ENCODE measurements around the gene PCSK6. TPM values are rescaled to one million over a fixed set of nuclear protein-coding genes. Genes with fewer than 3 reads are reported as not detected.

Gene PCSK6
- total and polyA plus RNA-seq, 7 donors: 8.3 to 32.7 (median 13.3) TPM

DNA sequence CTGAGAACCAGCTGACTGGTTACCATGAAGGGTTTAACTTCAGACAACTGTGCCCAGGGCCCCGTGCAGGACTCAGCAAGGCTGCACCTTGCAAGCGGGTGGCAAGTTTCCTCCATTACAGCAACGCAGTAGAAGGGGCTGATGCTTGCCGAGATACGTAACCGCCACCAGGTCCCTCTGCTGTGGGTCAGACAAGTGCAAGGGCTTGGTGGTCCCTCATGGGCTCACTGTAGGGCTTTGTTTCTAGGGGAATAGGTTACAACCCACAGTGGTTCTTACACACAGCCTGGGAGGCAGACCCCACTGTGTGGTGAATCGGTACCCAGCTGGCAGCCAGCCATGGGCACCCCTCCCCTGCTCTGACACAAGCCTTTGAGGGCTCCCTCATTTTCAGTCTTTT, 179.0 kb downstream of the PCSK6 start:
- intact Hi-C loops (cut with DNase I): no loop called here
- TF ChIP-seq, protein P1, sequence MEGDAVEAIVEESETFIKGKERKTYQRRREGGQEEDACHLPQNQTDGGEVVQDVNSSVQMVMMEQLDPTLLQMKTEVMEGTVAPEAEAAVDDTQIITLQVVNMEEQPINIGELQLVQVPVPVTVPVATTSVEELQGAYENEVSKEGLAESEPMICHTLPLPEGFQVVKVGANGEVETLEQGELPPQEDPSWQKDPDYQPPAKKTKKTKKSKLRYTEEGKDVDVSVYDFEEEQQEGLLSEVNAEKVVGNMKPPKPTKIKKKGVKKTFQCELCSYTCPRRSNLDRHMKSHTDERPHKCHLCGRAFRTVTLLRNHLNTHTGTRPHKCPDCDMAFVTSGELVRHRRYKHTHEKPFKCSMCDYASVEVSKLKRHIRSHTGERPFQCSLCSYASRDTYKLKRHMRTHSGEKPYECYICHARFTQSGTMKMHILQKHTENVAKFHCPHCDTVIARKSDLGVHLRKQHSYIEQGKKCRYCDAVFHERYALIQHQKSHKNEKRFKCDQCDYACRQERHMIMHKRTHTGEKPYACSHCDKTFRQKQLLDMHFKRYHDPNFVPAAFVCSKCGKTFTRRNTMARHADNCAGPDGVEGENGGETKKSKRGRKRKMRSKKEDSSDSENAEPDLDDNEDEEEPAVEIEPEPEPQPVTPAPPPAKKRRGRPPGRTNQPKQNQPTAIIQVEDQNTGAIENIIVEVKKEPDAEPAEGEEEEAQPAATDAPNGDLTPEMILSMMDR (IDR thresholded peaks at IDR 0.05): no peak
- 91% methylated on average over 7 of the region's 7 CpGs for WGBS, 3 donors
- no peak overlapping the region for H3K27ac ChIP-seq
- peaks cover 0 to 41% of the 10 kb centered on the region in 2 donors for H3K36me3 ChIP-seq (ENCODE audit: insufficient read depth in 1 of 2, low read depth in 1 of 2)
- H3K27me3 ChIP-seq (ENCODE audit: insufficient read depth in 3 of 3, low read length in 2 of 3): peaks cover 0 to 1% (median 0%) of the 10 kb centered on the region in 3 donors
- no peaks in the 10 kb centered on the region for H3K9me3 ChIP-seq
- DNase-seq: no peak
- no peak for ATAC-seq
- no peaks in the 10 kb centered on the region for H3K4me1 ChIP-seq
- H3K4me3 ChIP-seq: no peak overlapping the region

DNA sequence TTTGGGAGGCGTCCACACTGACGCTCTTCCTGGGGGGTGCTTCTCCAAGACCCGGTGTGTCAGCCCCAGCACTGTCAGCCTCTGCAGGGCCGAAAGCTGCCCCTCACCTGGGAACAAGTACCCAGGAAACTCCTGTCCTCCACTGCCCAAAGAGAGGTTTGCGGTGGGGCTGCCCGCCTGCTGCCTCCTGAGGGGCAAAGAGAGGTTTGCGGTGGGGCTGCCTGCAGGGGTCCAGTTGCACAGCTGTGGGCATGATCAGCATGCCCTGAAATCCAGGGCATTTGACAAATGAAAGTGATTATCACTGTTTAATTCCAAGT, 179.4 kb downstream of the PCSK6 start:
- H3K27me3 ChIP-seq (ENCODE audit: insufficient read depth in 3 of 3, low read length in 2 of 3): peaks cover 0 to 1% (median 0%) of the 10 kb centered on the region in 3 donors
- H3K36me3 ChIP-seq (ENCODE audit: insufficient read depth in 1 of 2, low read depth in 1 of 2): peaks cover 0 to 38% of the 10 kb centered on the region in 2 donors
- WGBS, 3 donors: 88 to 91% (median 89%) methylated on average over 7 of the region's 7 CpGs
- ATAC-seq: no peak
- H3K9me3 ChIP-seq: no peaks in the 10 kb centered on the region
- no peak overlapping the region for H3K4me3 ChIP-seq
- no peaks in the 10 kb centered on the region for H3K4me1 ChIP-seq
- TF ChIP-seq, protein P1 (IDR thresholded peaks at IDR 0.05): no peak
- H3K27ac ChIP-seq: no peak overlapping the region
- intact Hi-C loops (cut with DNase I): no loop called here
- no peak for DNase-seq

DNA sequence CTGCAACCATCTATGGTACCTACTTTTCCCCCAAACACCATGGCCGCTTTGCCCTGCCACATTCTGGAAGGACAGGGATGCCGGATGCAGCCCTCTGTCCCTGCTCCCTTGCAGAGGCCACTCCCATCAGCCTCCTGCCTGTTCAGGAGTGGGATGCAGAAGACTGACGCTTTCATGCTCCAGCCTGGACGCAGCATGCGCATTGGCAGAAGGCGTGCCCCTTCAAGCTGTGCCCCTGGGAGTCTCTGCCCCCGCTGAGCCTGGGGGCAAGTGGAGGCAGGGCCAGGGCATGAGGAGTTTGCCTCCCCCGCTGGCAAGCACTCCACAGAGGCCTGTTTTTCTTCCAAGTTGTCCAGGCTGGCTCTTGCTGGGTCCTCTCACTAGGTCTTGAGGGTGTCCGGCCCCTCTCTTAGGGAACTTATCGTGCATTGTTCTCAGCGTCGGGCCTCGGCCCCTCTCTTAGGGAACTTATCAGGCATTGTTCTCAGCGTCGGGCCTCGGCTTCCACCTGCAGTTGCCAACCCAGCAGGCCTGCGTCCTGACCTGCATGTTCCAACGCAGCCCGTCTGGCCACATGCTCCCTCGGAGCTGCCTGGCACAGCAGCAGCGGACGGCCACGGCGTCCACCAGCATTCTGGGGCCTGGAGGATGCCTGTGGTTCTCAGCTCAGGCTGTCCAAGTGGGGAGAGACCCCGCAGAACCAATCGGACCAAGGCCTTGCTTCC, 179.9 kb downstream of the PCSK6 start:
- WGBS, 3 donors: 84 to 89% (median 89%) methylated on average over 25 to 26 of the region's 26 CpGs

DNA sequence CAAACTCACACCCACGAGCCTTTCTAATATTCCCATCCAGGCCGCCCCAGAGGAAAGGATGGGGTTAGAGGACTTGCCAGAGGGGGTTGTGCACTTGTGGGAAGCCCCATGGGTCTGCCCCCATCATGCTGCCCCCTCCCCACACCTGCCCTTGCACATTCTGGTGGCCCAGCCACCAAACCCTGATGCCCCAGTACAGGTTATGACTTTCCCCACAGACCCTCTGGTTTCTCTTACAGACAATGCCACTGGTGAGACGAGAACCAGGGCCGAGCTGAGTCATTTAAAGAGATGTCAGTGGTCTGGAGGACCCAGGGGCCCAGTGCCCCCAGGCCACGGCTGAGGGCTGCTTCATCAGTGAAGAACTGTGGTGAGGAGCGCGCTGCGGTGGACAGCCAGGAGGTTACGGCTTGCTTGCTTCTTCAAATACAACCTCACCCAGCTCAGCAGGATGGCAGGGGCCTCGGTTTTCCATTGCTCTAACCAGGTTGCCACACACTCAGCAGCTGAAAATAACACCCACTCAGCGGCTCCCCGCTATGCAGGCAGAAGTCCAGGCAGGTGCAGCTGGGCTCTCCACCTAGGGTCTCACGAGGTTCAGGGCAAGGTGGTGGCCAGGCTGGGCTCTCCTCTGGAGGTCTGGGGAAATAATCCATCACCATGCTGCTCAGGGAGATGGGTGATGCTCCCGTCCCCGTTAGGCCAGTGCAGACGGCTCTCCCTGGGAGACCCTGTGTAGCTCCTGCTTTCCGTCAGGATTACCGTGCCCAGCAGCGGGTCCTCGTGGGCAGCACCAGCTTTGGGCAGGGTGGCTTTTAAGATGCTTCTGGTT, 180.7 kb downstream of the PCSK6 start:
- Histone ChIP-seq H3K4me1 (no peaks in the 10 kb centered on the region), H3K4me3 (no peak overlapping the region), H3K9me3 (no peaks in the 10 kb centered on the region), H3K27me3 (ENCODE audit: insufficient read depth in 3 of 3, low read length in 2 of 3) (peaks cover 0 to 1% (median 0%) of the 10 kb centered on the region in 3 donors), H3K36me3 (ENCODE audit: insufficient read depth in 1 of 2, low read depth in 1 of 2) (peaks cover 0 to 36% of the 10 kb centered on the region in 2 donors), H3K27ac (no peak overlapping the region)
- TF ChIP-seq, protein P1 (IDR thresholded peaks at IDR 0.05): no peak
- ATAC-seq (no peak), DNase-seq (no peak)
- intact Hi-C loops (cut with DNase I): loop anchor here in 1 of 2 donors (10.0 kb wide), 2 partner anchors 56 to 116 kb away; no protein-coding TSS in a partner anchor
- WGBS, 3 donors: 85 to 90% (median 90%) methylated on average over 20 of the region's 20 CpGs

More for the DNA sequence above, 179.9 kb downstream of the PCSK6 start:
- Histone ChIP-seq H3K36me3 (ENCODE audit: insufficient read depth in 1 of 2, low read depth in 1 of 2) (peaks cover 0 to 38% of the 10 kb centered on the region in 2 donors), H3K4me3 (no peak overlapping the region), H3K27ac (no peak overlapping the region), H3K27me3 (ENCODE audit: insufficient read depth in 3 of 3, low read length in 2 of 3) (peaks cover 0 to 1% (median 0%) of the 10 kb centered on the region in 3 donors), H3K4me1 (no peaks in the 10 kb centered on the region), H3K9me3 (no peaks in the 10 kb centered on the region)
- TF ChIP-seq, protein P1 (IDR thresholded peaks at IDR 0.05): no peak
- DNase-seq: no peak
- no peak for ATAC-seq
- intact Hi-C loops (cut with DNase I): loop anchor here in 1 of 2 donors (10.0 kb wide), 2 partner anchors 55 to 115 kb away; no protein-coding TSS in a partner anchor
